Measurements from ENCODE around the gene L2HGDH. TPM values are rescaled to one million over a fixed set of nuclear protein-coding genes. Genes with fewer than 3 reads are reported as not detected.

L2HGDH gene
- polyA plus RNA-seq, 1 donor (not counting 4 experiments of a cell fraction or from before 2014, with no cell fraction given), result 7.9 TPM

DNA sequence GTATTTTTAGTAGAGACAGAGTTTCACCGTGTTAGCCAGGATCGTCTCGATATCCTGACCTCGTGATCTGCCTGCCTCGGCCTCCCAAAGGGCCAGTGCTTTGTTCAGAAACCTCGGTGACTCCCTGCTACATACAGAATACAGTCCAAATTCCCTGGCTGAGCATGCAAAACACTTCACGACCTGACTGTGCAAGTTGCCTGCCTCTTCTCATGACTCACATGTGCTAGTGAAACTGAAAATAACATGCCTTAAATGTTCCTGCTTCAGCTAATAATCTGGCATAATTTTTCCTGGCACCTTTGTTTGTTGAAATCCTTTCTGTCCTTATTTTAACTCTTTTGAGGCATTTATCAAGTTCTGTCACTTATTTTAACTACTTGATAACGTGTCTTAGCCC is 8.3 kb upstream of the L2HGDH start:
- H3K27ac ChIP-seq (ENCODE audit: control insufficient read depth, insufficient read depth, low read length), result peak overlapping the region; percentile 96

DNA sequence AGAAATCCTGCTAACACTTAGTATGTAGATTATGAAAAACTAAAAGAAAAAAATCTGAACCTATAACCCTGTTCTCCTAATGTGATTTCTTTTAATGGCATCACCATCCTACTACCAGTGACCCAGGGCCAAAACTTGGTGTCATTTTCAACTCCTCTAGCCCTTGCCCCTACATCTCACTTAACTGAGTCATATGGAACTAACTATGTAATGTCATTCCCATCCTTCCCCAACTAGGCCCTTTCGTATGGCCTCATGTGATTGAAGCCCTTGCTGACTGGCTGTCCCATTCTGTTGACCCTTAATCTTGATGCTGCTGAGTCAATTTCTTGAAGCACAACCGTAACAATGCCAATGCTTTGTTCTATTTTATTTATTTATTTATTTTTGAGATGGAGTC is 7.7 kb upstream of the L2HGDH start:
- DNase-seq (ENCODE audit: low read depth, low spot score) (no peak), FAIRE-seq (no peak)
- peak overlapping the region in 1 of 3 experiments; percentile 16 for H3K4me3 ChIP-seq (ENCODE audit: control insufficient read depth in 2 of 3, extremely low read depth in 1 of 3, insufficient read depth in 2 of 3, low read depth in 1 of 3, low read length in 3 of 3)
- peaks cover 0 to 5% of the 10 kb centered on the region in 2 experiments for H3K36me3 ChIP-seq (ENCODE audit: control insufficient read depth in 2 of 2, extremely low read depth in 1 of 2, insufficient read depth in 2 of 2, low read length in 2 of 2)
- peak overlapping the region; percentile 96 for H3K27ac ChIP-seq (ENCODE audit: control insufficient read depth, insufficient read depth, low read length)
- H2AFZ ChIP-seq (ENCODE audit: control insufficient read depth, low read length), result no peak overlapping the region
- H3K9ac ChIP-seq (ENCODE audit: control insufficient read depth, extremely low read depth, insufficient read depth, low read length), result peak overlapping the region; percentile 77
- H3K79me2 ChIP-seq (ENCODE audit: control insufficient read depth, insufficient read depth, low read length), result peaks cover 12% of the 10 kb centered on the region
- no peaks in the 10 kb centered on the region for H3K27me3 ChIP-seq (ENCODE audit: control insufficient read depth, extremely low read depth, insufficient read depth, low read length)
- peak overlapping the region; percentile 91 for H3K4me2 ChIP-seq (ENCODE audit: control insufficient read depth, extremely low read depth, insufficient read depth, low read depth, low read length)
- H4K20me1 ChIP-seq (ENCODE audit: control insufficient read depth, extremely low read depth, insufficient read depth, low read length), result no peaks in the 10 kb centered on the region
- H3K4me1 ChIP-seq (ENCODE audit: control insufficient read depth, extremely low read depth, insufficient read depth, low read length), result peaks cover 25% of the 10 kb centered on the region
- TF ChIP-seq EZH2 (IDR thresholded peaks at IDR 0.05; ENCODE audit: low read length), result no peak
- TF ChIP-seq, protein P1, sequence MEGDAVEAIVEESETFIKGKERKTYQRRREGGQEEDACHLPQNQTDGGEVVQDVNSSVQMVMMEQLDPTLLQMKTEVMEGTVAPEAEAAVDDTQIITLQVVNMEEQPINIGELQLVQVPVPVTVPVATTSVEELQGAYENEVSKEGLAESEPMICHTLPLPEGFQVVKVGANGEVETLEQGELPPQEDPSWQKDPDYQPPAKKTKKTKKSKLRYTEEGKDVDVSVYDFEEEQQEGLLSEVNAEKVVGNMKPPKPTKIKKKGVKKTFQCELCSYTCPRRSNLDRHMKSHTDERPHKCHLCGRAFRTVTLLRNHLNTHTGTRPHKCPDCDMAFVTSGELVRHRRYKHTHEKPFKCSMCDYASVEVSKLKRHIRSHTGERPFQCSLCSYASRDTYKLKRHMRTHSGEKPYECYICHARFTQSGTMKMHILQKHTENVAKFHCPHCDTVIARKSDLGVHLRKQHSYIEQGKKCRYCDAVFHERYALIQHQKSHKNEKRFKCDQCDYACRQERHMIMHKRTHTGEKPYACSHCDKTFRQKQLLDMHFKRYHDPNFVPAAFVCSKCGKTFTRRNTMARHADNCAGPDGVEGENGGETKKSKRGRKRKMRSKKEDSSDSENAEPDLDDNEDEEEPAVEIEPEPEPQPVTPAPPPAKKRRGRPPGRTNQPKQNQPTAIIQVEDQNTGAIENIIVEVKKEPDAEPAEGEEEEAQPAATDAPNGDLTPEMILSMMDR (optimal IDR thresholded peaks at IDR 0.05 in 1 of 3, IDR thresholded peaks at IDR 0.05 in 1 of 3, conservative IDR thresholded peaks at IDR 0.05 in 1 of 3; ENCODE audit: extremely low read depth in 1 of 3, insufficient read depth in 2 of 3, low read length in 3 of 3), result no peak
- dilution Hi-C loops (cut with MboI; ENCODE audit: extremely low pct_ligation_motif_present, low sequenced_read_pairs), result no loop called here
- no peaks in the 10 kb centered on the region for H3K9me1 ChIP-seq (ENCODE audit: control insufficient read depth, extremely low read depth, insufficient read depth, low read length)
- H3K9me3 ChIP-seq (ENCODE audit: control insufficient read depth, low read depth, low read length), result no peaks in the 10 kb centered on the region

More for the DNA sequence above, 8.3 kb upstream of the L2HGDH start:
- TF ChIP-seq EZH2 (IDR thresholded peaks at IDR 0.05; ENCODE audit: low read length), result no peak
- TF ChIP-seq, protein P1 (optimal IDR thresholded peaks at IDR 0.05 in 1 of 3, IDR thresholded peaks at IDR 0.05 in 1 of 3, conservative IDR thresholded peaks at IDR 0.05 in 1 of 3; ENCODE audit: extremely low read depth in 1 of 3, insufficient read depth in 2 of 3, low read length in 3 of 3), result no peak
- peak overlapping the region in 2 of 3 experiments; percentile 41 to 47 for H3K4me3 ChIP-seq (ENCODE audit: control insufficient read depth in 2 of 3, extremely low read depth in 1 of 3, insufficient read depth in 2 of 3, low read depth in 1 of 3, low read length in 3 of 3)
- H3K9ac ChIP-seq (ENCODE audit: control insufficient read depth, extremely low read depth, insufficient read depth, low read length), result peak overlapping the region; percentile 77
- H3K4me2 ChIP-seq (ENCODE audit: control insufficient read depth, extremely low read depth, insufficient read depth, low read depth, low read length), result peak overlapping the region; percentile 91
- FAIRE-seq (peak; percentile 93), DNase-seq (ENCODE audit: low read depth, low spot score) (no peak)
- H3K27me3 ChIP-seq (ENCODE audit: control insufficient read depth, extremely low read depth, insufficient read depth, low read length), result no peaks in the 10 kb centered on the region
- no peaks in the 10 kb centered on the region for H3K9me1 ChIP-seq (ENCODE audit: control insufficient read depth, extremely low read depth, insufficient read depth, low read length)
- H3K9me3 ChIP-seq (ENCODE audit: control insufficient read depth, low read depth, low read length), result no peaks in the 10 kb centered on the region
- no peaks in the 10 kb centered on the region for H4K20me1 ChIP-seq (ENCODE audit: control insufficient read depth, extremely low read depth, insufficient read depth, low read length)
- peaks cover 12% of the 10 kb centered on the region for H3K79me2 ChIP-seq (ENCODE audit: control insufficient read depth, insufficient read depth, low read length)
- dilution Hi-C loops (cut with MboI; ENCODE audit: extremely low pct_ligation_motif_present, low sequenced_read_pairs), result no loop called here
- no peak overlapping the region for H2AFZ ChIP-seq (ENCODE audit: control insufficient read depth, low read length)
- H3K4me1 ChIP-seq (ENCODE audit: control insufficient read depth, extremely low read depth, insufficient read depth, low read length), result peaks cover 25% of the 10 kb centered on the region
- peaks cover 0 to 5% of the 10 kb centered on the region in 2 experiments for H3K36me3 ChIP-seq (ENCODE audit: control insufficient read depth in 2 of 2, extremely low read depth in 1 of 2, insufficient read depth in 2 of 2, low read length in 2 of 2)

Measured in keratinocyte (primary cell).